Ascending aorta (tissue), 2 donors: ENCODE results near the gene HAO2. TPM values are rescaled to one million over a fixed set of nuclear protein-coding genes. Genes with fewer than 3 reads are reported as not detected.
"Not testable (repeated sequence)": the region's sequence is repeated elsewhere in the genome, so short reads cannot be mapped to it uniquely, and the experiment has no call there.

ENCODE experiments used
- DNase-seq, 2 donors: peaks; one replicate each; pipeline ENCODE4 v3.0.0-alpha.2; 2019; ENCODE audit warnings: low spot score in 2 of 2
- H3K27ac ChIP-seq, 2 donors: fragments of 200-600 bp; sonication (generic); one replicate each; pipeline ENCODE4 v1.5.1; 2016 to 2017; ENCODE audit warnings: mild to moderate bottlenecking in 1 of 2
- H3K27me3 ChIP-seq: fragments of 200-600 bp; sonication (generic); one replicate; pipeline ENCODE4 v1.5.1; 2017
- H3K36me3 ChIP-seq, 2 donors: fragments of 200-600 bp; sonication (generic); one replicate each; pipeline ENCODE4 v1.5.1; 2016
- H3K4me1 ChIP-seq, 2 donors: fragments of 200-600 bp; sonication (generic); one replicate each; pipeline ENCODE4 v1.5.1; 2016 to 2017; ENCODE audit warnings: mild to moderate bottlenecking in 1 of 2
- H3K4me3 ChIP-seq, 2 donors: fragments of 200-600 bp; sonication (generic); one replicate each; pipeline ENCODE4 v1.5.1; 2016 to 2017; ENCODE audit warnings: mild to moderate bottlenecking in 1 of 2
- H3K9me3 ChIP-seq, 2 donors: fragments of 200-600 bp; sonication (generic); one replicate each; pipeline ENCODE4 v1.5.1; 2016
- intact Hi-C: fragments of 100-400 bp; cut with DNase I; formaldehyde crosslinking; loops from one replicate; pipeline ENCODE4 v1.15.1; 2023
- total RNA-seq: library from RNA; depleted of rRNA; stranded (reverse); fragments of >200 nt; gene quantifications from one replicate; pipeline ENCODE4 v1.1.0, GENCODE V29; 2016
- TF ChIP-seq, protein P1 (sequence below), 3 experiments: fragments of 200-600 bp in 2 of 3; fragments of 450-650 bp in 1 of 3; sonication (generic) in 2 of 3; IDR thresholded peaks; one replicate each; pipeline ENCODE4 v1.5.1; 2016 to 2019; ENCODE audit warnings: antibody characterized with exemption in 3 of 3, mild to moderate bottlenecking in 1 of 3, moderate library complexity in 1 of 3

Gene HAO2
- total RNA-seq, 1 donor from 2014 or later: not detected

- TF ChIP-seq, protein P1, sequence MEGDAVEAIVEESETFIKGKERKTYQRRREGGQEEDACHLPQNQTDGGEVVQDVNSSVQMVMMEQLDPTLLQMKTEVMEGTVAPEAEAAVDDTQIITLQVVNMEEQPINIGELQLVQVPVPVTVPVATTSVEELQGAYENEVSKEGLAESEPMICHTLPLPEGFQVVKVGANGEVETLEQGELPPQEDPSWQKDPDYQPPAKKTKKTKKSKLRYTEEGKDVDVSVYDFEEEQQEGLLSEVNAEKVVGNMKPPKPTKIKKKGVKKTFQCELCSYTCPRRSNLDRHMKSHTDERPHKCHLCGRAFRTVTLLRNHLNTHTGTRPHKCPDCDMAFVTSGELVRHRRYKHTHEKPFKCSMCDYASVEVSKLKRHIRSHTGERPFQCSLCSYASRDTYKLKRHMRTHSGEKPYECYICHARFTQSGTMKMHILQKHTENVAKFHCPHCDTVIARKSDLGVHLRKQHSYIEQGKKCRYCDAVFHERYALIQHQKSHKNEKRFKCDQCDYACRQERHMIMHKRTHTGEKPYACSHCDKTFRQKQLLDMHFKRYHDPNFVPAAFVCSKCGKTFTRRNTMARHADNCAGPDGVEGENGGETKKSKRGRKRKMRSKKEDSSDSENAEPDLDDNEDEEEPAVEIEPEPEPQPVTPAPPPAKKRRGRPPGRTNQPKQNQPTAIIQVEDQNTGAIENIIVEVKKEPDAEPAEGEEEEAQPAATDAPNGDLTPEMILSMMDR (IDR thresholded peaks at IDR 0.05): no peak
- no peak for DNase-seq
- no peak overlapping the region for H3K4me3 ChIP-seq
- no peaks in the 10 kb centered on the region for H3K9me3 ChIP-seq
- no peaks in the 10 kb centered on the region for H3K4me1 ChIP-seq
- no peak overlapping the region for H3K27ac ChIP-seq
- no peaks in the 10 kb centered on the region for H3K36me3 ChIP-seq
- intact Hi-C loops: no loop called here
- H3K27me3 ChIP-seq: no peaks in the 10 kb centered on the region
These were observed 19.6 kb upstream of the HAO2 start for GRCh38 chr1:119348941-119349340.

DNA sequence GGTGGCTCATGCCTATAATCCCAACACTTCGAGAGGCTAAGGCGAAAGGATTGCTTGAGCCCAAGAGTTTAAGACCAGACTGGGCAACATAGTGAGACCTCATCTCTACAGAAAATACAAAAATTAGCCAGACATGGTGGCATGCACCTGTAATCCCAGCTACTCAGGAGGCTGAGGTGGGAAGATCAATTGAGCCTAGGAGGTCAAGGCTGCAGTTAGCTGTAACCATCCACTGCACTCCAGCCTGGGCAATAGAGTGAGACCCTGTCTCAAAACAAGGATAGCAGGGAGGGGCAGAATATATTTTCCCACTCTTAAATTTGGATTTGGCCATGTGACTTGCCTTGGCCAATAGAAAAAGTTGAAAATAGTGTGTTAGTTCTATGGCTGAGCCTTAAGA, 17.7 kb upstream of the HAO2 start:
- H3K4me3 ChIP-seq, intact Hi-C loops, H3K27ac ChIP-seq, H3K4me1 ChIP-seq, DNase-seq, H3K9me3 ChIP-seq, H3K27me3 ChIP-seq, H3K36me3 ChIP-seq: not testable (repeated sequence)

DNA sequence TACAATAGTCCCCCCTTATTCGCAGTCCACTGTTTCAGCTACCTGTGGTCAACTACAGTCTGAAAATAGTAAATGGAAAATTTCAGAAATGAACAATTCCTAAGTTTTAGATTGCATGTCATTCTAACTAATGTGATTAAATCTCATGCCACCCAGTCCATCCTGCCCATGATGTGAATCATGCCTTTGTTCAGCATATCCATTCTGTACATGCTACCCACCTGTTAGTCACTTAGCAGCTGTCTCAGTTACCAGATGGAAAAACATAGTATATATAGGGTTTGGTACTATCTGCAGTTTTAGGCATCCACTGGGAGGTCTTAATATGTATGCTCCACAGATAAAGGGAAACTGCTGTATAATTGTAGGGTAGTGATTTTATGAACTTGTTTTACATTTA, 16.6 kb upstream of the HAO2 start:
- Histone ChIP-seq H3K36me3 (no peaks in the 10 kb centered on the region), H3K27me3 (no peaks in the 10 kb centered on the region), H3K27ac (no peak overlapping the region), H3K4me1 (no peaks in the 10 kb centered on the region), H3K9me3 (no peaks in the 10 kb centered on the region), H3K4me3 (no peak overlapping the region)
- TF ChIP-seq, protein P1 (IDR thresholded peaks at IDR 0.05): no peak
- intact Hi-C loops: no loop called here
- DNase-seq: no peak

DNA sequence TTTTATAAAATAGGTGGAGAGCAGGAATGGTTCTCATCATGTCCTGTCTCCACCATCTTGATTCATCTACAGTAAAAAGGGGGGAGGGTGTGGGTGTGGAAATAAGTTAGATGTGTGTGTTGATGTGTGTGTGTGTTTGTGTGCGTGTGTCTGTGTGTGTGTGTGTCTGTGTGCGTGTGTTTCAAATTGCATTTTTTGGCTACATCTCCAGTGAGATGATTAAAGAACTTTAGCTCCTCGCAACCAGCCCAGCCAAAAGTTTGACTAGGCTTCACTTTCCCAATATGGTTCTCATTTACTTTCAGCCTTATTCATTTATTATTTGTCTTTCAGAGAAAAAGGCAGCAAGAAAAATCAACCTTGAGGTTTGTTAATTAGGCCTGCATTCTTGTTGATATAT, 14.7 kb upstream of the HAO2 start:
- TF ChIP-seq, protein P1 (IDR thresholded peaks at IDR 0.05): no peak
- no peaks in the 10 kb centered on the region for H3K36me3 ChIP-seq
- intact Hi-C loops: no loop called here

GRCh38 chr1:119358636-119359035, 9.9 kb upstream of the HAO2 start:
- TF ChIP-seq, protein P1 (IDR thresholded peaks at IDR 0.05): no peak

More for the DNA sequence above, 14.7 kb upstream of the HAO2 start:
- Histone ChIP-seq H3K27ac (no peak overlapping the region), H3K9me3 (no peaks in the 10 kb centered on the region), H3K4me3 (no peak overlapping the region), H3K27me3 (no peaks in the 10 kb centered on the region), H3K4me1 (no peaks in the 10 kb centered on the region)
- DNase-seq: no peak

GRCh38 chr1:119359730-119360129, 8.9 kb upstream of the HAO2 start:
- Histone ChIP-seq H3K27ac (no peak overlapping the region), H3K36me3 (no peaks in the 10 kb centered on the region), H3K9me3 (no peaks in the 10 kb centered on the region), H3K27me3 (no peaks in the 10 kb centered on the region), H3K4me3 (no peak overlapping the region), H3K4me1 (no peaks in the 10 kb centered on the region)
- intact Hi-C loops: no loop called here
- TF ChIP-seq, protein P1 (IDR thresholded peaks at IDR 0.05): no peak
- DNase-seq: no peak

More at GRCh38 chr1:119358636-119359035, 9.9 kb upstream of the HAO2 start:
- no peak for DNase-seq
- H3K4me3 ChIP-seq: no peak overlapping the region
- H3K36me3 ChIP-seq: no peaks in the 10 kb centered on the region
- H3K4me1 ChIP-seq: no peaks in the 10 kb centered on the region
- intact Hi-C loops: no loop called here
- H3K27me3 ChIP-seq: no peaks in the 10 kb centered on the region
- no peaks in the 10 kb centered on the region for H3K9me3 ChIP-seq
- H3K27ac ChIP-seq: no peak overlapping the region
